ENCODE results near the gene MINDY4.
A peak's percentile ranks its signal among the peaks of the same experiment; 100 is the strongest.

Gene MINDY4

GRCh38 chr7:30916767-30917166 is 145.6 kb downstream of the MINDY4 start:
- no peak overlapping the region for H3K4me3 ChIP-seq (ENCODE audit: low read depth, low read length)
- no peak overlapping the region for H2BK120ac ChIP-seq (ENCODE audit: insufficient read depth, low read length, poor library complexity)
- no peak overlapping the region for H3K18ac ChIP-seq (ENCODE audit: low read length)
- H3K4ac ChIP-seq (ENCODE audit: low read depth, low read length), result no peak overlapping the region
- no peaks in the 10 kb centered on the region for H3K27me3 ChIP-seq (ENCODE audit: insufficient read depth, low read length)
- peaks cover 3% of the 10 kb centered on the region for H3K9me3 ChIP-seq (ENCODE audit: insufficient read depth, low read depth, low read length)
- H3K79me2 ChIP-seq (ENCODE audit: control insufficient read depth, insufficient read depth, low read length, poor library complexity), result no peaks in the 10 kb centered on the region
- H4K8ac ChIP-seq (ENCODE audit: low read depth, low read length), result no peak overlapping the region
- no peak overlapping the region for H4K12ac ChIP-seq (ENCODE audit: low read depth, low read length)
- H3K36me3 ChIP-seq (ENCODE audit: control insufficient read depth in 1 of 2, insufficient read depth in 2 of 2, low read length in 2 of 2), result no peaks in the 10 kb centered on the region
- no peak overlapping the region for H3K27ac ChIP-seq (ENCODE audit: low read depth, low read length)
- no peak overlapping the region for H4K91ac ChIP-seq (ENCODE audit: low read depth, low read length)
- no peak overlapping the region for H3K14ac ChIP-seq (ENCODE audit: low read length)
- no peak overlapping the region for H2AFZ ChIP-seq (ENCODE audit: insufficient read depth, low read length, poor library complexity)
- WGBS (ENCODE audit: extremely low coverage, insufficient coverage, insufficient read length), result no CpG with 5 or more reads among the region's 7 CpGs
- H3K9ac ChIP-seq (ENCODE audit: low read length), result no peak overlapping the region
- H2BK12ac ChIP-seq (ENCODE audit: low read length), result no peak overlapping the region
- DNase-seq, result no peak
- H3K79me1 ChIP-seq (ENCODE audit: low read length), result peaks cover 2% of the 10 kb centered on the region
- H2BK5ac ChIP-seq (ENCODE audit: low read depth, low read length, poor library complexity), result no peak overlapping the region
- H2AK5ac ChIP-seq (ENCODE audit: low read length), result no peak overlapping the region
- H3K4me2 ChIP-seq (ENCODE audit: low read length), result no peak overlapping the region
- H3K4me1 ChIP-seq (ENCODE audit: control insufficient read depth in 1 of 2, insufficient read depth in 2 of 2, low read length in 2 of 2), result peaks cover 9 to 11% of the 10 kb centered on the region in 2 experiments
- H3K23ac ChIP-seq (ENCODE audit: low read length), result no peak overlapping the region

GRCh38 chr7:30917216-30917893 is 146.1 kb downstream of the MINDY4 start:
- Histone ChIP-seq H3K9ac (ENCODE audit: low read length) (no peak overlapping the region), H2BK120ac (ENCODE audit: insufficient read depth, low read length, poor library complexity) (no peak overlapping the region), H3K4ac (ENCODE audit: low read depth, low read length) (no peak overlapping the region), H3K9me3 (ENCODE audit: insufficient read depth, low read depth, low read length) (peaks cover 3% of the 10 kb centered on the region), H2BK5ac (ENCODE audit: low read depth, low read length, poor library complexity) (no peak overlapping the region), H3K27me3 (ENCODE audit: insufficient read depth, low read length) (no peaks in the 10 kb centered on the region), H3K4me1 (ENCODE audit: control insufficient read depth in 1 of 2, insufficient read depth in 2 of 2, low read length in 2 of 2) (peaks cover 9 to 11% of the 10 kb centered on the region in 2 experiments), H3K4me2 (ENCODE audit: low read length) (no peak overlapping the region), H4K91ac (ENCODE audit: low read depth, low read length) (no peak overlapping the region), H3K79me1 (ENCODE audit: low read length) (peaks cover 2% of the 10 kb centered on the region), H4K8ac (ENCODE audit: low read depth, low read length) (no peak overlapping the region), H3K14ac (ENCODE audit: low read length) (no peak overlapping the region), H3K18ac (ENCODE audit: low read length) (no peak overlapping the region), H3K36me3 (ENCODE audit: control insufficient read depth in 1 of 2, insufficient read depth in 2 of 2, low read length in 2 of 2) (no peaks in the 10 kb centered on the region), H2AFZ (ENCODE audit: insufficient read depth, low read length, poor library complexity) (no peak overlapping the region), H3K23ac (ENCODE audit: low read length) (no peak overlapping the region), H3K4me3 (ENCODE audit: low read depth, low read length) (no peak overlapping the region), H2AK5ac (ENCODE audit: low read length) (no peak overlapping the region), H2BK12ac (ENCODE audit: low read length) (no peak overlapping the region), H3K79me2 (ENCODE audit: control insufficient read depth, insufficient read depth, low read length, poor library complexity) (no peaks in the 10 kb centered on the region), H4K12ac (ENCODE audit: low read depth, low read length) (no peak overlapping the region), H3K27ac (ENCODE audit: low read depth, low read length) (no peak overlapping the region)
- no peak for DNase-seq
- WGBS (ENCODE audit: extremely low coverage, insufficient coverage, insufficient read length), result no CpG with 5 or more reads among the region's 4 CpGs

- Histone ChIP-seq H3K23ac (ENCODE audit: low read length) (no peak overlapping the region), H3K4me1 (ENCODE audit: control insufficient read depth in 1 of 2, insufficient read depth in 2 of 2, low read length in 2 of 2) (peaks cover 9 to 11% of the 10 kb centered on the region in 2 experiments)
- no peak for DNase-seq
Measured at GRCh38 chr7:30918676-30919075, 147.5 kb downstream of the MINDY4 start.

GRCh38 chr7:30920021-30920583 is 148.9 kb downstream of the MINDY4 start:
- no CpG with 5 or more reads among the region's 11 CpGs for WGBS (ENCODE audit: extremely low coverage, insufficient coverage, insufficient read length)

More at GRCh38 chr7:30918676-30919075, 147.5 kb downstream of the MINDY4 start:
- H3K18ac ChIP-seq (ENCODE audit: low read length), result no peak overlapping the region
- no peak overlapping the region for H3K9ac ChIP-seq (ENCODE audit: low read length)
- H2BK5ac ChIP-seq (ENCODE audit: low read depth, low read length, poor library complexity), result no peak overlapping the region
- no peak overlapping the region for H4K12ac ChIP-seq (ENCODE audit: low read depth, low read length)
- no peaks in the 10 kb centered on the region for H3K79me2 ChIP-seq (ENCODE audit: control insufficient read depth, insufficient read depth, low read length, poor library complexity)
- H3K27ac ChIP-seq (ENCODE audit: low read depth, low read length), result no peak overlapping the region
- H2BK12ac ChIP-seq (ENCODE audit: low read length), result no peak overlapping the region
- H3K4me2 ChIP-seq (ENCODE audit: low read length), result no peak overlapping the region
- no peak overlapping the region for H3K14ac ChIP-seq (ENCODE audit: low read length)
- WGBS (ENCODE audit: extremely low coverage, insufficient coverage, insufficient read length), result no CpG with 5 or more reads among the region's 4 CpGs
- no peak overlapping the region for H3K4ac ChIP-seq (ENCODE audit: low read depth, low read length)
- peaks cover under 1% of the 10 kb centered on the region for H3K9me3 ChIP-seq (ENCODE audit: insufficient read depth, low read depth, low read length)
- no peak overlapping the region for H2BK120ac ChIP-seq (ENCODE audit: insufficient read depth, low read length, poor library complexity)
- no peaks in the 10 kb centered on the region for H3K36me3 ChIP-seq (ENCODE audit: control insufficient read depth in 1 of 2, insufficient read depth in 2 of 2, low read length in 2 of 2)
- no peak overlapping the region for H3K4me3 ChIP-seq (ENCODE audit: low read depth, low read length)
- no peak overlapping the region for H4K8ac ChIP-seq (ENCODE audit: low read depth, low read length)
- H2AFZ ChIP-seq (ENCODE audit: insufficient read depth, low read length, poor library complexity), result no peak overlapping the region
- H2AK5ac ChIP-seq (ENCODE audit: low read length), result no peak overlapping the region
- H3K79me1 ChIP-seq (ENCODE audit: low read length), result peaks cover 2% of the 10 kb centered on the region
- H4K91ac ChIP-seq (ENCODE audit: low read depth, low read length), result peak overlapping the region; percentile 25
- no peaks in the 10 kb centered on the region for H3K27me3 ChIP-seq (ENCODE audit: insufficient read depth, low read length)

More at GRCh38 chr7:30920021-30920583, 148.9 kb downstream of the MINDY4 start:
- Histone ChIP-seq H4K8ac (ENCODE audit: low read depth, low read length) (no peak overlapping the region), H3K9ac (ENCODE audit: low read length) (no peak overlapping the region), H3K23ac (ENCODE audit: low read length) (no peak overlapping the region), H3K79me2 (ENCODE audit: control insufficient read depth, insufficient read depth, low read length, poor library complexity) (no peaks in the 10 kb centered on the region), H2BK12ac (ENCODE audit: low read length) (peak overlapping the region; percentile 8), H3K14ac (ENCODE audit: low read length) (no peak overlapping the region), H3K4me1 (ENCODE audit: control insufficient read depth in 1 of 2, insufficient read depth in 2 of 2, low read length in 2 of 2) (peaks cover 9 to 11% of the 10 kb centered on the region in 2 experiments), H3K4me2 (ENCODE audit: low read length) (no peak overlapping the region), H3K18ac (ENCODE audit: low read length) (no peak overlapping the region), H4K91ac (ENCODE audit: low read depth, low read length) (peak overlapping the region; percentile 57), H2AFZ (ENCODE audit: insufficient read depth, low read length, poor library complexity) (no peak overlapping the region), H2BK5ac (ENCODE audit: low read depth, low read length, poor library complexity) (peak overlapping the region; percentile 20), H2AK5ac (ENCODE audit: low read length) (peak overlapping the region; percentile 32), H2BK120ac (ENCODE audit: insufficient read depth, low read length, poor library complexity) (no peak overlapping the region), H3K27ac (ENCODE audit: low read depth, low read length) (no peak overlapping the region), H3K79me1 (ENCODE audit: low read length) (peaks cover 2% of the 10 kb centered on the region), H3K36me3 (ENCODE audit: control insufficient read depth in 1 of 2, insufficient read depth in 2 of 2, low read length in 2 of 2) (no peaks in the 10 kb centered on the region), H3K4me3 (ENCODE audit: low read depth, low read length) (no peak overlapping the region), H3K9me3 (ENCODE audit: insufficient read depth, low read depth, low read length) (no peaks in the 10 kb centered on the region), H3K4ac (ENCODE audit: low read depth, low read length) (no peak overlapping the region), H3K27me3 (ENCODE audit: insufficient read depth, low read length) (no peaks in the 10 kb centered on the region), H4K12ac (ENCODE audit: low read depth, low read length) (no peak overlapping the region)
- DNase-seq, result no peak
